GM03348 (cell line): ENCODE data around the gene IAPP.
A peak's percentile ranks its signal among the peaks of the same experiment; 100 is the strongest.
"Not testable (repeated sequence)": the region's sequence is repeated elsewhere in the genome, so short reads cannot be mapped to it uniquely, and the experiment has no call there.

Experiments
- DNase-seq: peaks from one replicate; pipeline ENCODE4 v3.0.0; 2012; ENCODE audit warnings: low spot score

Gene IAPP

DNA sequence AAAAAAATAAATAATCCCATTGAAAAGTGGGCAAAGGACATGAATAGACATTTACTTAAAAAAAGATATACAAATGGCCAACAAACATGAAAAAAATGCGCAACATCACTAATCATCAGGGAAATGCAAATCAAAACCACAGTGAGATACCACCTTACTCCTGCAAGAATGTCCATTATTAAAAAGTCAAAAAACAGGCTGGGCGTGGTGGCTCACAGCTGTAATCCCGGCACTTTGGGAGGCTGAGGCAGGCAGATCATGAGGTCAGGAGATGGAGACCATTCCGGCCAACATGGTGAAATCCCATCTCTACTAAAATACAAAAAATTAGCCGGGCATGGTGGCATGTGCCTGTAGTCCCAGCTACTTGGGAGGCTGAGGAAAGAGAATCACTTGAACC, 8.6 kb downstream of the IAPP start:
- not testable (repeated sequence) for DNase-seq

GRCh38 chr12:21384261-21384660, 11.6 kb downstream of the IAPP start:
- no peak for DNase-seq

DNA sequence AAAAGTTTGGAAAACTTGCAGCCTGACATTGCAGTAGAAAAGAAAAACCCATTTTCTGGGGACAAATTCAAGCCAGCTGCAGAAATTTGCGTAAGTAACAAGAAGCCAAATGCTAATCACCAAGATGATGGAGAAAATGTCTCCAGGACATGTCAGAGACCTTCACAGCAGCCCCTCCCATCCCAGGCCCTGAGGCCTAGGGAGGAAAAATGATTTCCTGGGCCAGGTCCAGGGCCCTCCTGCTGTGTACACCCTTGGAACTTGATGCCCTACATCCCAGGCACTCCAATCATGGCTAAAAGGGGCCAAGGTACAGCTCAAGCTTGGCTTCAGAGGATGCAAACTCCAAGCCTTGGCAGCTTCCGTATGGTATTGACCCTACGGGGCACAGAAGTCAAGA, 14.5 kb downstream of the IAPP start:
- no peak for DNase-seq

DNA sequence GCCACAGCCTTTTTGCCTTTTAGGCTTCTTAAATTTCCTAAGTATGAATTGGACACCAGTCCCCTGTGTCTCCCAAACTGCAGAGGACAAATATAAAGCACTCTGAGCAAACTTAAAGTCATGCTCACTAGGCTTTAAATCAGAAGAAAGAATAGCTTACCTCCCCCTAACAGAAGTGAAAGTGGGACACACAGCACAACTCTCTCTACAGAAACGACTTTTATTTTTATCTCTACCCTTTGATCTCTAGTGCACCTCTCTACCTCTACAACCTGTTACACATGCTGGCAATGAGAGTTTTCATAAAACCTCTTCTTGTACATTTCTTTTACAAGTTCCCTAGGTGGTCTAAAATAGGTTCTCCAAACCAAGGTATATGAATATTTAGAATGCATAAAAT, 19.7 kb downstream of the IAPP start:
- DNase-seq: no peak

DNA sequence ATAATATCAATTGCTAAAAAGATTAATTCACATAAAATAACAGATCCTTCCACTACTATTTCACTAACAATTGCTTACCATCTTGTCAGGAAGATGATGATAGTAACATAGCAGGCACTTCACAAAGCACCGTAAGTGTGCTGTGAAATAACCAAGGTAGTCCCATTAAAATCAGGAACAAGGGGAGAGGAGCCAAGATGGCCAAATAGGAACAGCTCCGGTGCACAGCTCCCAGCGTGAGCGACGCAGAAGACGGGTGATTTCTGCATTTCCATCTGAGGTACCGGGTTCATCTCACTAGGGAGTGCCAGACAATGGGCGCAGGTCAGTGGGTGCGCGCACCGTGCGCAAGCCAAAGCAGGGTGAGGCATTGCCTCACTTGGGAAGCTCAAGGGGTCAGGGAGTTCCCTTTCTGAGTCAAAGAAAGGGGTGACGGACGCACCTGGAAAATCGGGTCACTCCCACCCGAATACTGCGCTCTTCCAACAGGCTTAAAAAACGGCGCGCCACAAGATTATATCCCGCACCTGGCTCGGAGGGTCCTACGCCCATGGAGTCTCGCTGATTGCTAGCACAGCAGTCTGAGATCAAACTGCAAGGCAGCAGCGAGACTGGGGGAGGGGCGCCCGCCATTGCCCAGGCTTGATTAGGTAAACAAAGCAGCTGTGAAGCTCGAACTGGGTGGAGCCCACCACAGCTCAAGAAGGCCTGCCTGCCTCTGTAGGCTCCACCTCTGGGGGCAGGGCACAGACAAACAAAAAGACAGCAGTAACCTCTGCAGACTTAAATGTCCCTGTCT, 22.3 kb downstream of the IAPP start:
- DNase-seq: not testable (repeated sequence)

GRCh38 chr12:21413369-21414277, 40.9 kb downstream of the IAPP start:
- DNase-seq: no peak

DNA sequence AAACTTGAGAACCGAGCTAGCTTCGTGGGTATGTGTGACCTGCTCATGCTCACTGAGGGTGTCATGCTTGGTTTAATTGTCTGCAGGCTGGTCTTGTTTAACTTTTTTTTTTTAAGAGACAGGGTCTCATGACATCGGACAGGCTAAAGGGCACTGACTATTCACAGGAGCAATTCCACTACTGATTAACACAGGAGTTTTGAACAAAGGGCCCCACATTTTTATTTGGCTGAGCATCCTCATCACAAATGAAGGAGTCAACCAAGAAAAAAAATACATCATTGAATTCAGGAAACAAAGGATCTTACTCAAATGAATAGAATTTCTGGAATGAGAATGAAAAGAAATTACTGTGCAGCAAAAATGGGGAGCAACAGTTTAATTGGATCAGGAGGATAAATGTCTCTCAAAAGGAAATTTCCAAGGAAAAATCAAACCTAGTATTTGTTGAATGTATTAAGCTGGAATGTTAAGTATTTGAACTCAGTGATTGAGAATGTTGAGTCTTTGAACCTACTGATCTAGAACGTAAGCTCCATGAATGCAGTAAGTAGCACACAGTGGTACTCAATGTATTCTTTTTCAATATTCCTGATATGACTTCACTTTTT, 43.9 kb downstream of the IAPP start:
- peak; percentile 25 for DNase-seq

GRCh38 chr12:21418398-21418797, 45.7 kb downstream of the IAPP start:
- DNase-seq: not testable (repeated sequence)

- DNase-seq: not testable (repeated sequence)
Observed at GRCh38 chr12:21419009-21419699, 46.5 kb downstream of the IAPP start.

- DNase-seq: peak; percentile 27
Observed at GRCh38 chr12:21428241-21428640, 55.5 kb downstream of the IAPP start.
